GM12891 (cell line): ENCODE results near the gene MAN1A2.

ENCODE experiments used
- POLR2A ChIP-seq: IDR thresholded peaks from 2 replicates; pipeline ENCODE4 v1.6.1; 2011; ENCODE audit warnings: low read depth, low read length, control low read depth
- SPI1 ChIP-seq: IDR thresholded peaks from 2 replicates; pipeline ENCODE4 v1.6.1; 2011; ENCODE audit warnings: low read depth, low read length, control low read depth
- TAF1 ChIP-seq: IDR thresholded peaks from 2 replicates; pipeline ENCODE4 v1.6.1; 2011; ENCODE audit warnings: low read depth, low read length, control low read depth

DNA sequence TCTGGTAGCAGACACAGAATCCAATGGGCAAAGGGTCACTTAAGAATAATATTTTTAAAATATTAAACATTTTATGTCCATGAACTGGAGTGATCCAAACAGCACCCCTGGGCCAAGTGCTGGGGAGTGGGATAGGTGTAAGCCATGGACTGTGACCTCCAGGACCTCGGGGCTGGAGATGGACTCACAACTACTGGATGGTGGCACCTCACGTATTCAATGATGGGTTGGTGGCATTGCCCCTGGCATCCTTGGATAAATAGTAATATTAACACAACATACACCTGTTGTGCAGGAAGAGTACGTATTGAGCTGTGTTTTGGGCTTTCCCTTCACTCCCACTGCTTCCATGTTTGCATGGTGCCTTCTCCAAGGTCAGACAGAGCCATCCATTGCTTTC is 199.3 kb downstream of the MAN1A2 start:
- TF ChIP-seq TAF1 (no peak), POLR2A (no peak), SPI1 (no peak)
